HG03103 (cell line): Measurements from ENCODE around the gene RAI14.
A peak's percentile ranks its signal among the peaks of the same experiment; 100 is the strongest.

Experiments used
- ATAC-seq: cut with Tn5 transposase; IDR thresholded peaks from one replicate; pipeline ENCODE4 v1.9.1; 2021; ENCODE audit warnings: low read depth; ENCODE audit not compliant: unreplicated experiment

RAI14 gene

DNA sequence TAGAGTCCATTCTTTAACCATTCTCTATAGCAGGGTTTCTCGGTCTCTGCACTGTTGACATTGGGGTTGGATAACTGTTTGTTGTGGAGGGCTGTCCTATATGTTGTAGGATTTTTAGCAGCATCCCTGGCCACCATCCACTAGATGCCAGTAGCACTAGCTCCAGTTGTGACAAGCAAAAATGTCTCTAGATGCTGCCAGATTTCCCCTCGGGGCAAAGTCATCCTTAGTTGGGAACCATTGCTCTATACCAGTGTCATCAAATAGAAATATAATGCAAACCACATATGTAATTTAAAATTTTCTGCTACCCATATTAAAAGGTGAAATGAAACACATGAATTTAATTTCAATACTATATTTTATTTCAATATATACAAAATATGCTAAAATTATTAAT, 185.7 kb downstream of the RAI14 start:
- ATAC-seq = no peak

DNA sequence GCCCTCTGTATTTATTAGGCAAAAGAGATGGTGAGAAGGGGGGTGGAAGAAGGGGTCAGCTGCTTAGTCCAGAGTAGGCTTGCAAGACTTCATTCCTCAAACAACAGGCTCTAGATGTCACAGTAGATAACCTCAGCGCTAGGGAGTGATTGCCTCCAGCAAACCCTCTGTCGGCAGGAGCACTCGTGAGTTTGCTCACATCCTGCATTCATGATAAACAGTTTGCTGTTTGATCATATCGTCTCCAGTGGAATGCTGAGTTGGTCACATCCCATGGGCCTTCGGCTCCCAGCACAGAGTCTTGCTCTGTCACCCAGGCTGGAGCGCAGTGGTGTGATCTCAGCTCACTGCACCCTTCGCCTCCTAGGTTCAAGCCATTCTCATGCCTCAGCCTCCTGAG, 186.4 kb downstream of the RAI14 start:
- no peak for ATAC-seq

DNA sequence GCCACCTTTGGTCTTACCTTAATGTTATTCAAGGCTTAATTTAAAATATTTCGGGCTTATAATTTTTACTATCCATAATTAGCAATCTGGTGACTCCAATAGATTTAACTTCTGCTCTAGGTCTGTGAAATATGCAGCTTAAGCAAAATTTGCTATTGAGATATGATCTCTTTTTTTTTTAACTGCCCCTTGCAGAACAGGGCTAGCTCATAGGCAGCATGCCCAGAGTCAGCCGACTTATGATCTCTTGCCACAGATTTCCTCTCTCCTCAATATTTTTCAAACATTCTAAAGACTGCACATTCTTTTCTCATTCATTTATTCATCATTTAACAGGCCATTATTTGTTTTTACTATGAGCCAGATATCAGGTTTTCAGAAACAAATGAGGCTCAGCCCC, 187.4 kb downstream of the RAI14 start:
- ATAC-seq = no peak

DNA sequence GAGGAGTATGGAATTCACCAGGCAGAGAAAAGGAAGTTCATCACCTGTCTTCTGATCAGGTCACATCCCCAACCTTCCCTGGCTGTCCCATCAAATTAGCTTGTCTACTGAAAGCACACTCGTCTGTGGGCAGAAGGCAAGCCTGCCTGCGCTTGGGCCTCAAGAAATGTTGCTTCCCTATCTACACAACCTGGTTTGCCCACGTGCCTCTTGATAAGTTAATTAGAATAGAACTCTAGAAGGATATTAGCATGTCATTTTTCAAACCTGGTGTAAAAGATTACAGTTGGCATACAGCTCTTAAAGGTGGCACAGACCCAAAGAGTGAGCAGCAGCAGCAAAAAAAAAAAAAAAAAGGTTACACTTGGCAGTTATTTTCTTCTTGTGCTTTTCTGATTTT, 188.0 kb downstream of the RAI14 start:
- ATAC-seq = no peak

DNA sequence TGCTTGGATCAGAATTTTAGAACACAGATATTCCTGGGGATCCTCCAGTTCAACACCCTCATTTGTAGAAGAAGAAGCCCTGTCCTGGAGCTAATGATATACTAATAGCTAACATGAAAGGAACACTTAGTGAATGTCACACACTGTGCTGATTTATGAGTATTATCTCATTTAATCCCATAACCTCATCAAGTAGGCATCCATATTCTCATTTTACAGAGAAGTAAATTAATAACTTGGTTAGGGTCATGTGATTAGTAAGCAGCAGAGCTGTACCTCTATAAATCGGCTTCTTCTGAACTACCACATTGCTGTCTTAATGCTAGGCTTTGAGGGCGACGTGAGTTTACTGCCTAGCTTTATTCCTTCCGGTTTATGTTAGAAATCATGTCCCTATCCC, 188.9 kb downstream of the RAI14 start:
- ATAC-seq = no peak

DNA sequence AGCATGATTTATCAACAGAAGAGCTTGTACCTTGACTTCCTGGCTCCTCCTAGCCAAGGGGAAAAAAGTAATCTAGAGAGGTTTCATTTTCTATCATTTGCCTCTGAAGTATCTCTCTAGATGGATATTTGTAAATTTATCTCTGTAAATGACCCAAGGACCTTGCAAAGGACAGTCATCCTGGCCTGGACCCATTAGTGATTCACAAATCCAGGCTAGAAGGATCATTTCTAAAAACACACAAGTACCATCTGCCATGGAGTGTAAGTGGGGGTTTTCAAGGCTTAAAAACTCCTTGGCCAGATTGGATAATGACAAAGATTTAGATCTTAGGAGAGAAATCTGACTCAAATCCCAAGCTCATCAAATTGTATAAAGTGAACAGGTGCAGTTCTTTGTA, 190.9 kb downstream of the RAI14 start:
- no peak for ATAC-seq

DNA sequence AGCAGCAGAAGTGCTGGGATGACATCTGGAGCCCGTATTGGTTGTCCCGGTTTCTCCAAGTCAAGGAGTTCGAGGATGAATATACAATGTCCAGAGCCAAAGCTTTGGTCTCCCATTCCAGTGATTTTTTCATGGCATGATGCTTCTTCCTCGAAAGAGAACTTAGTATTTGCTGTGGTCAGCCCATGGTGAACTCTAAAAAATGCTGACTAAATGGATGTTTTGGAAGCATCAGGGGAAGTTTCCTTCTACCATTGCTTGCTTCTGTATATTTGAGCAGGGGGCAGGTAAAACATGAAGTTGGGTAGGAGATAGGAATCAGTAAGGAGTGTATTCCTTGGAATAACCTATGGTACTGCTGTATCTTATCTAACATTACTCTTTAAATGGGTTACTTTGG, 191.4 kb downstream of the RAI14 start:
- ATAC-seq = no peak

DNA sequence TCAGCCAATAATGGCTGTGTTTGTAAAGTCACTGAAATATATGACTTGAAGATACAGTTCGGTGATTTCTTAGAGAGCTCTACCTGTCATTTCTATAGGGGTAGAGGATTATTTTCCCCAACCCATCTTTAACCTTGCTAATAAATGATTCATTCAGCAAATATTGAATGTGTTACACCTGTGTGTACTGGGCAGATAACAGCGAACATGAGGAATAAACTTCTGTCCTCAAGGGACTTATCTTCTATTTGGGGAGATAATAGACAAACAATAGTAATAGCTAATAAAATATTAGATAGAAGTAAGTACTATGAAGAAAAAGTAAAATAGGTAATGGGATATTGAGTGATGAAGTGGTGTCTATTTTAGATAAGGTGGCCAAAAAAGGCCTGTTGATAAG, 192.1 kb downstream of the RAI14 start:
- no peak for ATAC-seq

DNA sequence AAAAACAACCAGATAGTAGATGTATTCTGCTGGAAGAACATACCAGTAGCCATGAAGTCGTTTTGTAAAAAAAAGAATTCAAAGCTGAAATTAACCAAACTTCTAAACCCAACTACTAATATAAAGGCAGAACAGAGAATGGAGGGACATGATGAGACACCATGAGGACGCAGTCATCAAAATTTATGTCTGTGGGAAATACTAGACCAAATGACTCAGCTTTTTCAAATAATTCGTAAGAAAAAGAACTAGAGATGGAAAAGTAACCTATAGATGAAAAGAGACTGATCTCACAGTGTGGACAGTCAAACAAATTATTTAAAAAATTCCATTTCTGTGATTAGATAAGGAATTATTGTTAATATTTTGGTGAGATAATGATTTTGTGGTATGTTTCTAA, 193.1 kb downstream of the RAI14 start:
- no peak for ATAC-seq

DNA sequence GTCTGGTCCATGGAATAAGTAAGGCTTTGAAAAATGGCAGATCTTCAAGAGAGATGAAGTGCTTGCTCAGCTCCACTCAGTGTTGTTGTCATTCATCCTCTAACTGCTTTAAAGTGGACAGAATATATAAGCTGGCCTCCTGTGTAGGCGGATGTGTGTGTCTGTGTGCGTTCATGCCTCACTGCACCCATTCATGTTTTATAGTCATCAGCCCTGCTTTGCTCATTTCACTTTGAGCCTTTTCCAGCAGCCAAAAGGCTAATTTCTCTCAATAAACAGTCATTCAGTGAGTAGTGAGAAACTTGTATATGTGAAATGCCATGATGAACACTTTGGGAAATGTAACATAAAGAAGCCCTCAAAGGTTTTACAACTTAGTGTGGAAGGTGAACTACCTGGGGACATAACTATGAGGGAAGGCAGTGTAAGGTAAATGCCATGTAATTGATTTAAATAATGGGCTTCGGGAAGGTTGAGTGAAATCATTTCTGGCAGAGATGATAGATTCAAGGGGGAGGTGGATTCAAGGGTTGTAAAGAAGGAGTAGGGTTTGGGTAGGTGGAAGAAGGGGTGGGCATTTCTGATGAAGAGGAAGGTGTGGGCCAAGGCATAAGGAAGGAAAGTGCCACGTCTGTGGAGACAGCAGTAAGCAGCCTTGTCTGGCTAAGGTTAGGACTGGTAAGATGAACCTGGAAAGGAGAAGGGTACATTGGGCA, 198.5 kb downstream of the RAI14 start:
- ATAC-seq = peak; percentile 93

DNA sequence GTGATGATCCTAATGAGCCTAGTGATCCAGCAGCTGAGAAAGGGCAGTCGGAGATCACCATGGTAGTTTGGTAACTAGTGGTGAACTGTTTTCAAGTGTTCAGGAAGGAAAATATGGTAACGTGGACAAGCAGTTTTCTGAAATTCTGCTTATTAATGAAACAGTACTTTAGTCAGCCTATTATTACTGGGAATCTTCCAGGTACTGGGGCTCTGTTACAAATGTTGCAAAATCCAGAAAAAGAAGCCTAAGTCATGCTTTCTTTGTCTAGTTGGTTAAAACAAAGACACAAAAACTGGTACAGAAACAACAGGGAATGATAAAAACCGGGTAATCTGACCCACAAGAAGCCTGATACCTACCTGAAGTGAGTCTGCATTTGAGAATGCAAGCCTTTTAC, 201.0 kb downstream of the RAI14 start:
- no peak for ATAC-seq

DNA sequence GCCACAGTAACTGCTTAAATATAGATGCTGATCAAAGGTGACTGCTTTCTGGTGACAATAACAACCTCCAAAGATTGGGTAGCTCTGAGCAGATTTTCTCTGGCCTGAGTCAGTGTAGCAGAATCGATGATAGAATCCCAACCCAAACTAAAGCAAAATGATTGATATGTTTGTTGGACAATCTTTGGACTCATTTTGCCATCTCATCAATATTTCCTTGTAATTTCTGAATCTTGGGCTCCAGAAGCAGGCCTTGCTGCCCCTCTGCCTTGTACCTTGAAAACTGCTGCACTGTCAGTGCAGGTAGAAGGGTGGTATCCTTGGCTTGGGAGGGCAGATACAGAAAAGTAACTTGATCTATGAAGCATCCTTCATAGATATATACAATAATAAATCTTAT, 201.8 kb downstream of the RAI14 start:
- no peak for ATAC-seq

DNA sequence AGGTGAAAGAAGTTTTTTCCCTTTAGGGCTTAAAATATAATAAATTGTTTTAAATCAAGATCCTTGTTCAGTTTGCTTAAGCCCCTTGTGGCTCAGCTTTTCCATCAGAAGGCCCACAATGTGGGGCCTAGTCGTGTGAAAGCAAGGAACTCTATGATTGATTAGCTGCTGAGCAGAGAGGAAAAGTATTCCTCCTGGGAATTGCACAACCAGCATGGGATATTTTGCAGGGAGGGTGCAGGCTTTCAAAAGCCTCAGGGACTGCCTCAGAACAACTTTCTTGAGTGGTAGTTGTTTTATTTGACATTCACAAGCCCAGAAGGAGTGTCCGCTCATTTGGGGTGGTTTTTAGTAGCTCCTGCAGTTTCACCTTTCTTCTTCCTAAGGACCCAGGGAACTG, 202.7 kb downstream of the RAI14 start:
- ATAC-seq = no peak

DNA sequence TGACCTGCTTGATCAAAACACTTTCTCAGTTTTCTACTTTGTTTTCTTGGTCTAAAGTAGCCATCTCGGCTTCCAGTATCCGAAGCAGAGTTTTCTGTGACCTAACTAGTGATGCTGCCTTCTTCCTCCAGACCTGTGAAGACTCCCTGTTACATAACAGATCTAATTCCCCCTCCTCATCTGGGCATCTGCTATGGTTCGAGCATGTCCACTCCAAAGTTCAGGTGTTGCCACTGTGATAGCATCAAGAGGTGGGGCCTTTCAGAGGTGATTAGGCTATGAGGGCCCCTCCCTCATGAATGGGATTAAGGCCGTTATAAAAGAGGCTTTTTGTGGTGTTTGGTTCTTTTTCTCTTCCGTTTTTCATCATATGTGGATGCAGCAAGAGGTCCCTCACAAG, 203.1 kb downstream of the RAI14 start:
- no peak for ATAC-seq

DNA sequence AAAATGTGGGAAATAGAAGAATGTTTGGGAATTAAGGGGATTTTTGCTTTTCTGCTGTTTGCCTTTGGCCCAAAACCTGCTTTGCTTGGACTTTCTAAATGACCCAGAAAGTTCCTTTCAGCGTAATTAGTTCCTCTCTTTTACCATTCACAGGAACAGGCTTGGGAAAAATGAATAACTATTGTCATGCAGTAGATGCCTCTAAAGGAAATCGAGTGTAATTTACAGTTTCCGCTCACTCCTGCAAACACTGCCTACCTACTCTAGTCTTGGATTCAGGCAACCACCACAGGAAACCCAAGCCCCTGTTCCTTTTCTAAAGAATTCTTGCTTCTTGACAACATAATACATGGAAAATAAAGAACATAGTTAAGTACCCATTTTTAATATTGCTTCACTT, 207.8 kb downstream of the RAI14 start:
- no peak for ATAC-seq

DNA sequence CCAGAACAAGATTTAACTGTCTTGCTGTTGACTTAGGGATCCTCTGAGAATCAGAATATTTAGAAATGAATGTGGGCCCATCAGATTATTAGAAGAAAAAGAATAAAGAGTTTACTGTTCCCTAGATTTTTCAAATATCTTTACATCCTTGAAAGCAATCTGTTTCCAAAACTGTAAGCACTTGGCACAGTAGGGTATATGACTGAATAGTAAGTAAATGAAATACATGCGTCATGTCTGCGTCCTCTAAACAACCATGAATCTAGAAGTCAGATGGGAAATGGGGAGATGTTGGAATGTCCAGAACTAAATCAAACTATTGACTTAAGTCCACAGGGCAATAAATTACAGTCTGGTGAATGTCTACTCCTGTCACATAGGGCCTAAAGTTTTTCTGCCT, 209.0 kb downstream of the RAI14 start:
- no peak for ATAC-seq

DNA sequence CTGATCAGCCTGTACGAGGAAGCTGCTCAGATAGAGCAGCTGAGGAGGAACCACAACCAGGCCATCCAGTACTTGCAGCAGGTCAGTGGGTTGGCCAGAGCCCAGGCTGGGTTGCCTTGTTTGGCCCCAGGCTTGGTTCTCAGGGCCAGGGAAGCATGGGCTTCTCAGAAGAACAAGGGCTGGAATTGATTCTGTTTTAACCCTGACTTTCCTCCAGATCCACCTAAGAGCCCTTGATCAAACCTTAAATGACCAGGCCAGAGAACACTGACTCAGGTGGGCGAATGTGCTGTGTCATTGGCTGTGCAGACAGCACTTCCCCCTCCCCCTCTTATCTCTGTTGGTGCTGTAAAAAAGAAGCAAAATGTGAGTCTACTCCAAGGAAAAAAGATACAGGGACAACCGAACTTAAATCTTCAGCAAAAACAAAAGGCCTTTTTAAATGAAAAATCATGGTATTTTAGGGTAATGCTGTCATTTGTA, 210.9 kb downstream of the RAI14 start:
- no peak for ATAC-seq

DNA sequence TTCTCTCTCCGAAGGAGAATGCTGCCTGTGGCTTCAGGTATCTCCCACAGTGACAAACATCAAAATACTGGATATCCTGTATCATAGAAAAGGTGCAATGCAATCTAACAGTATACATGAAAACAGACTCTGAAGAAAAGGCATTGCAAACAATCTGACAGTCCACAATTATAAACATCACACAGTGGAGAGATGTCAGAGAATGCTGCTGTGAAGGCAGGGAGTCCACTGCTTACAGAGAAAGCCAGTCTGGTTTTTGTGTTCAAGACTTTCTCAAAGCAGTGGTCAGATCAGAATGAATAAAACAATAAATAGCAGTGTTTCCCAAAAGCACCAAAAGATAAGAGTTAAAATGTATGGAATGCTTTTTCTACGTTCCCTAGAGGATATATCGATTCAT, 211.5 kb downstream of the RAI14 start:
- ATAC-seq = no peak

DNA sequence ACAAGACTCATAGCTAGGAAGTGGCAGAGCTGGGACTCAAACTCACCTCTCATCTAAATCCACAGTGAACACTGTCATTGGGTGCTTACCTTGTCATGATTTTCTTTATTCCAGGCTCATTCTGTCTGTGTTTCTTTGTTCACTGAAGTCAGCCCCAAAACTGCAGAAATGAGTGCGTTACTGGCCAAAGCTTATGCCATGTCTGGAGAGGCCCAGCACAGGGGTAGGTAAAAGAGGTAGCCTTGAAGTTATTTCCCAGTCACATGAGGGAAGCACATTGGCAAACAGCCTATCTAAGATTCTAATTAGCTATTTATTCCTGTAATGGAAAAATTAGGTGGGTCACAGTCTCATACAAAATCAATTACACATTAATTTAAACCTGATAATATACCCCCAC, 212.7 kb downstream of the RAI14 start:
- ATAC-seq = no peak

DNA sequence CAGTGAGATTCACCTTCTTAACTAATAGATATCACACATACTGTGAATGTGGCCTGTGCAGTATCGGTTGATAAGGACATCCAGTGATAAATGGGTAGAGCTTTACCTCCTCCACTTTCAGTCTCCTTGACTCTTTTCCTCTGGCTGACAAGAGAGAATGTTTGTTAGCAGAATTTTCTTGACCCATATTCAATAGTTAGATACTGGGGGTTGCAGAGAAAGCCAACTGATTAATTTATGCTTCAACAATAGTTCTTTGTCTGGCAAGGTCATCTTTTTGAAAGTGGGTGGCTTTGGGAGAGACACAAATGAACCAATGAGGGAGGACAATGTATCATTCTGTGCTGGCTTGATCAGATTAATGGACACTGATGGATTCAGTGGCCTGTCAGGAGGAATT, 213.1 kb downstream of the RAI14 start:
- ATAC-seq = no peak

DNA sequence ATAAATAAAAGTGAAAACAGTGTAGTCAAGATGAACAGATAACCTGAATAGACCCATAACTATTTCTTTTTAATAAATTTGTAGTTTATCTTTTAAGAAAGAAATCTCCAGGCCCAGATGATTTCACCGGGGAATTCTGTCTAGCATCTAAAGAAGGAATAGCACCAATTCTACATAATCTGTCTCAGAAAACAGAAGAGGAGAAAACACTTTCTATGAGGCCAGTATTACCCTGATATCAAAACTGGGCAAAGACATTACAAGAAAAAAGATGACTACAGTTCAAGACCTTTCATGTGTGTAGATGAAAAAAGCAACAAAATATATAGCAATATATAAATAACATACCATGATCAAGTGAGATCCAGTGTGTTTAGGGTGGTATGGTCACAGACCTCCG, 214.3 kb downstream of the RAI14 start:
- no peak for ATAC-seq

DNA sequence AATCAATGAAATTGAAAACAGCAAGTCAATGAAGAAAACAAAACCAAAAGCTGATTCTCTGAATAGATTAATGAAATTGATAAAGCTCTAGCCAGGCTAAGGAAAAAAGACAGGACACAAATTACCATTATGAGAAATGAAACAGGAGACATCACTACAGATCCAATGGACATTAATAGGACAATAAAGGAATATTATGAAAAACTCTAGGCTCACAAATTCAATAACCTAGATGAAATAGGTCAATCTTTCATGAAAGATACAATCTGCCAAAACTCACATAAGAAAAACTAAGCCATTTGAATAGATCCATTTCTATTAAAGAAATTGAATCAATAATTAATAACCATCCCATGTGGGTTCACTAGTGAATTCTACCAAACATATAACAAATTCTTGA, 220.1 kb downstream of the RAI14 start:
- no peak for ATAC-seq

DNA sequence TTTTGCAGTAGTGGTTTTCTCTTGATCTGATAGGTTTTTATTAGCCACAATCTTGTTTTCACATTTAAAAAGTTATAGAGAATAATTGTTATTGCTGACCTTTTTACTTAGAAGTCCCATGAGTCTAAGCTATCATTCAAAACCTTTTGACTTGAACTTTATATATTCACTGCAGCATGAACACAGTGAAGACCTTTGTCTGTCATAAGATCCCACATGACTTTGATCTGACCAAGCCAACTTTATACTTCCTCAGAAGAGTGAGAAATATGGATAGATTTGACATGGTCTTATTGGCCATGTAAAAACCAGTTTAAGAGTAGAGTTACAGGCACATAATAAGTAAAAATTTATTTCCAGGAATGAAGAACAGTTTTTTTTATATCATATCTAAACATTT, 225.1 kb downstream of the RAI14 start:
- ATAC-seq = no peak
